Cortex of kidney (tissue), 1 donor: ENCODE data around the gene ZFHX3.

Experiments
- DNase-seq: peaks from one replicate; lab custom pipeline; 2025; lab: John Stamatoyannopoulos, UW

The ZFHX3 gene

GRCh38 chr16:72847187-72848027, 200.5 kb downstream of the ZFHX3 start:
- DNase-seq, result no peak

GRCh38 chr16:72846594-72846993, 201.3 kb downstream of the ZFHX3 start:
- DNase-seq, result no peak

GRCh38 chr16:72845322-72846020, 202.5 kb downstream of the ZFHX3 start:
- DNase-seq, result no peak

- no peak for DNase-seq
These were observed 203.6 kb downstream of the ZFHX3 start for GRCh38 chr16:72844225-72844920.

GRCh38 chr16:72841506-72841905, 206.4 kb downstream of the ZFHX3 start:
- DNase-seq, result no peak

- no peak for DNase-seq
These were observed 207.1 kb downstream of the ZFHX3 start for GRCh38 chr16:72840631-72841381.

- no peak for DNase-seq
These were observed 209.0 kb downstream of the ZFHX3 start for GRCh38 chr16:72838951-72839350.

GRCh38 chr16:72838586-72838910, 209.4 kb downstream of the ZFHX3 start:
- DNase-seq, result no peak

- DNase-seq, result no peak
These were observed 209.9 kb downstream of the ZFHX3 start for GRCh38 chr16:72837846-72838585.

- no peak for DNase-seq
These were observed 210.9 kb downstream of the ZFHX3 start for GRCh38 chr16:72836985-72837384.

GRCh38 chr16:72836181-72836580, 211.7 kb downstream of the ZFHX3 start:
- DNase-seq, result no peak

- DNase-seq, result no peak
These were observed 212.8 kb downstream of the ZFHX3 start for GRCh38 chr16:72835086-72835485.

GRCh38 chr16:72834499-72834898, 213.4 kb downstream of the ZFHX3 start:
- no peak for DNase-seq

- no peak for DNase-seq
These were observed 214.0 kb downstream of the ZFHX3 start for GRCh38 chr16:72833969-72834368.

GRCh38 chr16:72833482-72833881, 214.4 kb downstream of the ZFHX3 start:
- no peak for DNase-seq

- DNase-seq, result no peak
These were observed 215.2 kb downstream of the ZFHX3 start for GRCh38 chr16:72832621-72833248.

- no peak for DNase-seq
These were observed 217.8 kb downstream of the ZFHX3 start for GRCh38 chr16:72829846-72830775.

- no peak for DNase-seq
These were observed 220.1 kb downstream of the ZFHX3 start for GRCh38 chr16:72827866-72828265.

GRCh38 chr16:72825912-72826621, 221.9 kb downstream of the ZFHX3 start:
- no peak for DNase-seq
